GM12878 (cell line): ENCODE measurements around the gene LMAN2. TPM values are rescaled to one million over a fixed set of nuclear protein-coding genes. Genes with fewer than 3 reads are reported as not detected.

Experiments
- ATAC-seq: fragments of 200-7000 bp; cut with Tn5 transposase; 3 replicates; pipeline ENCODE4 v1.9.1; 2020; ENCODE audit warnings: mild to moderate bottlenecking, moderate library complexity
- BruUV-seq: library from RNA; stranded (reverse); fragments of 400-500 nt; replicated peaks from 2 replicates; lab custom pipeline; 2021; lab: Mats Ljungman, UMichigan
- CTCF ChIA-PET: fragments of 300-600 bp; sonication (Branson Sonifier 250); formaldehyde crosslinking; extraction: SDS; loops from one replicate; lab custom pipeline; 2021; ENCODE audit warnings: inconsistent platforms; lab: Yijun Ruan, JAX
- POLR2A ChIA-PET: fragments of 350-600 bp; formaldehyde crosslinking; extraction: SDS; loops from one replicate; lab custom pipeline; 2021; ENCODE audit warnings: inconsistent platforms; lab: Charles Lee
- RAD21 ChIA-PET: fragments of 300-600 bp; sonication (Branson Sonifier 250); formaldehyde crosslinking; loops from one replicate; lab custom pipeline; 2023; ENCODE audit warnings: antibody characterized with exemption; ENCODE audit not compliant: unreplicated experiment; lab: Charles Lee
- SMC1A ChIA-PET: fragments of 300-600 bp; sonication (Branson Sonifier 250); formaldehyde crosslinking; loops from one replicate; lab custom pipeline; 2023; ENCODE audit not compliant: unreplicated experiment, uncharacterized antibody; lab: Charles Lee
- DNase-seq: peaks from one replicate; pipeline ENCODE4 v3.0.0-alpha.2; 2011; ENCODE audit warnings: low read depth, low spot score
- FAIRE-seq: peaks from 3 replicates; lab custom pipeline; 2011; peaks lifted over from hg19 to GRCh38; lab: Jason Lieb, UNC
- H2AFZ ChIP-seq: 2 replicates; pipeline ENCODE4 v1.6.0; 2011; ENCODE audit warnings: low read depth, low read length, control low read depth; ENCODE audit not compliant: control insufficient read depth
- H3K27ac ChIP-seq: 2 replicates; pipeline ENCODE4 v1.5.1; 2011; ENCODE audit warnings: control low read depth; ENCODE audit not compliant: control insufficient read depth, insufficient read depth
- H3K27me3 ChIP-seq, 2 experiments: replicated peaks in 1 of 2; 2 replicates each; pipeline versions ENCODE4 v1.6.0 to v1.6.1; 2011; ENCODE audit warnings: low read length in 1 of 2; ENCODE audit not compliant: control insufficient read depth in 2 of 2, insufficient read depth in 2 of 2
- H3K36me3 ChIP-seq, 2 experiments: 2 replicates each; pipeline ENCODE4 v1.5.1; 2011; ENCODE audit warnings: low read length in 1 of 2; ENCODE audit not compliant: control insufficient read depth in 2 of 2, insufficient read depth in 2 of 2
- H3K4me1 ChIP-seq: 2 replicates; pipeline ENCODE4 v1.6.1; 2011; ENCODE audit warnings: mild to moderate bottlenecking, low read length, moderate library complexity, mixed read lengths; ENCODE audit not compliant: control insufficient read depth, insufficient read depth
- H3K4me2 ChIP-seq: 2 replicates; pipeline ENCODE4 v1.6.0; 2011; ENCODE audit warnings: control low read depth; ENCODE audit not compliant: control insufficient read depth, insufficient read depth
- H3K4me3 ChIP-seq: fragments of 200-600 bp; sonication (generic); 2 replicates; pipeline ENCODE4 v1.5.1; 2016
- H3K79me2 ChIP-seq: 2 replicates; pipeline ENCODE4 v1.6.0; 2011; ENCODE audit warnings: low read length; ENCODE audit not compliant: control insufficient read depth, insufficient read depth
- H3K9ac ChIP-seq: 2 replicates; pipeline ENCODE4 v1.8.0; 2011; ENCODE audit warnings: low read length, control low read depth, mixed read lengths; ENCODE audit not compliant: control insufficient read depth, insufficient read depth
- H3K9me3 ChIP-seq: replicated peaks from 3 replicates; pipeline ENCODE4 v1.5.1; 2011; ENCODE audit warnings: mild to moderate bottlenecking, low read length; ENCODE audit not compliant: control insufficient read depth, insufficient read depth
- H4K20me1 ChIP-seq: 2 replicates; pipeline ENCODE4 v1.6.0; 2011; ENCODE audit not compliant: control insufficient read depth, insufficient read depth
- BCL11A ChIP-seq: IDR thresholded peaks from 2 replicates; pipeline ENCODE4 v1.6.1; 2011; ENCODE audit warnings: low read depth, low read length
- E2F4 ChIP-seq: IDR thresholded peaks from 2 replicates; pipeline ENCODE4 v1.6.1; 2012; ENCODE audit warnings: low read depth, low read length, improper control_type of control experiment
- ELK1 ChIP-seq: IDR thresholded peaks from 2 replicates; pipeline ENCODE4 v1.6.1; 2012; ENCODE audit warnings: low read depth, low read length, improper control_type of control experiment
- NKRF ChIP-seq: fragments of 450-650 bp; conservative IDR thresholded peaks from 2 replicates; pipeline ENCODE4 v1.6.1; 2017; ENCODE audit warnings: mild to moderate bottlenecking, moderate library complexity
- PAX8 ChIP-seq: fragments of 450-650 bp; IDR thresholded peaks from 2 replicates; pipeline ENCODE4 v1.6.1; 2017; ENCODE audit warnings: mild to moderate bottlenecking, moderate library complexity
- SREBF1 ChIP-seq: IDR thresholded peaks from 2 replicates; pipeline ENCODE4 v1.6.1; 2012; ENCODE audit warnings: mild to moderate bottlenecking, low read length
- STAT1 ChIP-seq: fragments of 450-650 bp; conservative IDR thresholded peaks from 2 replicates; pipeline ENCODE4 v1.6.1; 2014; ENCODE audit warnings: antibody characterized with exemption, mild to moderate bottlenecking
- TBL1XR1 ChIP-seq: IDR thresholded peaks from 2 replicates; pipeline ENCODE4 v1.6.1; 2012; ENCODE audit warnings: low read depth, low read length, improper control_type of control experiment
- WGBS: methylation state at CpG from one replicate; pipeline ENCODE4 v1.1.6; 2016; ENCODE audit warnings: low lambda C conversion rate; ENCODE audit not compliant: insufficient replicate concordance, insufficient coverage; ENCODE audit errors: missing lambda C conversion rate; 5-methylcytosine and 5-hydroxymethylcytosine counted together
- in situ Hi-C: fragments of 300-500 bp; cut with MboI; formaldehyde crosslinking; loops from 9 replicates; pipeline ENCODE4 v1.14.3; 2018; ENCODE audit warnings: mixed read lengths
- intact Hi-C: fragments of 100-400 bp; cut with micrococcal nuclease; formaldehyde crosslinking; loops from one replicate; pipeline ENCODE4 v1.14.2; 2022; ENCODE audit not compliant: unreplicated experiment
- polyA plus RNA-seq, 11 experiments: library from polyadenylated mRNA; depleted of rRNA in 4 of 11; unstranded in 6 of 11; stranded (reverse) in 5 of 11; fragments of >200 nt; fragmentation: Nextera tagmentation in 4 of 11; fragmentation: Illumina TruSeq in 1 of 11; extraction: Ambion mirVana in 4 of 11; extraction: Trizol in 1 of 11; gene quantifications; 1 replicate in 1 of 11; 2 replicates in 10 of 11; pipeline versions ENCODE4 v1.2.1 to v1.2.3, GENCODE V29; 2011 to 2016; ENCODE audit warnings: inconsistent platforms in 2 of 11, missing spikeins in 2 of 11, low read depth in 1 of 11
- total RNA-seq, 4 experiments: library from RNA; depleted of rRNA in 3 of 4; stranded (reverse); fragments of >200 nt in 3 of 4; fragmentation: Illumina TruSeq in 1 of 4; extraction: Trizol in 1 of 4; gene quantifications; 2 replicates each; pipeline versions ENCODE4 v1.2.1 to v1.2.3, GENCODE V29; 2013 to 2021

The LMAN2 gene
- total and polyA plus RNA-seq, 10 of the 15 experiments (the other 5 are each of a cell fraction or from before 2014, with no cell fraction given), result 2.4 to 264 (median 147) TPM

- SMC1A ChIA-PET, result interaction anchor here (3.6 to 7.4 kb wide), 5 partner anchors 9 to 81 kb away, joined by 23 to 105 read pairs (median 92); partner anchors contain the start of genes GRK6 and PRR7
Observed at GRCh38 chr5:177399997-177400868, 48.8 kb upstream of the LMAN2 start, which contains the start of gene PFN3. Gene PFN3, minus strand, starts transcription at chr5:177400661. Its CDS starts 85 bp downstream, at chr5:177400576.

More at GRCh38 chr5:177399997-177400868, 48.8 kb upstream of the LMAN2 start, which contains the start of gene PFN3:
- Histone ChIP-seq H3K27me3 (no peaks in the 10 kb centered on the region), H3K4me3 (no peak within 1 kb of the TSS), H3K4me2 (no peak within 1 kb of the TSS), H4K20me1 (no peaks in the 10 kb centered on the region), H3K36me3 (no peaks in the 10 kb centered on the region), H3K4me1 (peaks cover 20% of the 10 kb centered on the region), H3K79me2 (no peaks in the 10 kb centered on the region), H3K9ac (no peak within 1 kb of the TSS), H2AFZ (no peak within 1 kb of the TSS), H3K9me3 (no peaks in the 10 kb centered on the region), H3K27ac (no peak within 1 kb of the TSS)
- ATAC-seq, result no peak
- 85% methylated on average over 79 of the region's 92 CpGs for WGBS
- RAD21 ChIA-PET, result interaction anchor here (6.3 kb wide), 1 partner anchor 10 kb away, joined by 120 read pairs; no protein-coding TSS in a partner anchor
- no peak for FAIRE-seq
- POLR2A ChIA-PET, result interaction anchor here (11.0 kb wide), 1 partner anchor 28 kb away, joined by 174 read pairs; the partner anchor contains the start of gene GRK6
- no peak for TF ChIP-seq TBL1XR1
- no peak for TF ChIP-seq PAX8
- TF ChIP-seq NKRF, result no peak
- no peak for TF ChIP-seq BCL11A
- TF ChIP-seq STAT1, result no peak
- no peak for TF ChIP-seq SREBF1
- no peak for TF ChIP-seq E2F4
- no peak for TF ChIP-seq ELK1
- intact Hi-C loops (no loop called here), in situ Hi-C loops (loop anchor here (25.0 kb wide), 1 partner anchor 1363 kb away; no protein-coding TSS in a partner anchor)
- no peak for DNase-seq
- CTCF ChIA-PET, result interaction anchor here (0.7 to 8.3 kb wide), 5 partner anchors 9 to 734 kb away, joined by 3 to 391 read pairs (median 188); partner anchors contain the start of genes GRK6 and PRR7
- BruUV-seq, result no TSS peak
